Esophagus squamous epithelium (tissue), 5 donors: ENCODE data around the gene CCNI. TPM values are rescaled to one million over a fixed set of nuclear protein-coding genes. Genes with fewer than 3 reads are reported as not detected.

Experiments
- DNase-seq: peaks from one replicate; lab custom pipeline; 2025; lab: John Stamatoyannopoulos, UW
- H3K27ac ChIP-seq, 4 donors: fragments of 200-600 bp; sonication (generic); one replicate each; pipeline ENCODE4 v1.5.1; 2016 to 2019; ENCODE audit warnings: mild to moderate bottlenecking in 1 of 4
- H3K27me3 ChIP-seq, 4 donors: fragments of 200-600 bp; sonication (generic); 1 replicate in 3 of 4; 2 replicates in 1 of 4; pipeline versions ENCODE4 v1.5.1 to v1.6.0; 2017 to 2021; ENCODE audit warnings: antibody characterized with exemption in 1 of 4
- H3K36me3 ChIP-seq, 3 donors: fragments of 200-600 bp; sonication (generic); one replicate each; pipeline ENCODE4 v1.5.1; 2016 to 2019
- H3K4me1 ChIP-seq, 3 donors: fragments of 200-600 bp; sonication (generic); one replicate each; pipeline ENCODE4 v1.5.1; 2017 to 2019
- H3K4me3 ChIP-seq, 4 donors: fragments of 200-600 bp; sonication (generic); 1 replicate in 3 of 4; 2 replicates in 1 of 4; pipeline ENCODE4 v1.5.1; 2016 to 2019; ENCODE audit warnings: mild to moderate bottlenecking in 2 of 4, moderate library complexity in 1 of 4
- H3K9me3 ChIP-seq, 3 donors: fragments of 200-600 bp; sonication (generic); one replicate each; pipeline ENCODE4 v1.5.1; 2016 to 2019
- CTCF ChIP-seq, 6 experiments: fragments of 450-650 bp in 4 of 6; fragments of 200-600 bp in 2 of 6; sonication (generic) in 2 of 6; IDR thresholded peaks; one replicate each; pipeline ENCODE4 v1.5.1; 2016 to 2019; ENCODE audit warnings: antibody characterized with exemption in 6 of 6, mild to moderate bottlenecking in 4 of 6, moderate library complexity in 4 of 6
- POLR2A ChIP-seq, 4 donors: fragments of 450-650 bp; IDR thresholded peaks; one replicate each; pipeline ENCODE4 v1.6.1; 2017; ENCODE audit warnings: antibody characterized with exemption in 4 of 4, mild to moderate bottlenecking in 4 of 4, moderate library complexity in 3 of 4
- WGBS, 2 donors: methylation state at CpG; one replicate each; pipeline ENCODE4 v1.1.5; 2018; 5-methylcytosine and 5-hydroxymethylcytosine counted together
- intact Hi-C: fragments of 100-400 bp; cut with DNase I; formaldehyde crosslinking; loops from one replicate; pipeline ENCODE4 v1.15.0; 2022
- total RNA-seq, 4 donors: library from RNA; depleted of rRNA; stranded (reverse); fragments of >200 nt; gene quantifications; one replicate each; pipeline ENCODE4 v1.1.0, GENCODE V29; 2016
- donor health status: DM: yes; HTN: yes; CAD: no.

Gene CCNI
- total RNA-seq = 100 to 1,000 TPM; 123 to 282 (median 159) TPM

GRCh38 chr4:77075869-77076799, at the start of gene CCNI:
CCNI (minus strand) TSS chr4:77075989; CDS start chr4:77066362, 9,627 bp downstream.
- peak; percentile 73 for DNase-seq
- H3K36me3 ChIP-seq = no peaks in the 10 kb centered on the region
- no peaks in the 10 kb centered on the region for H3K9me3 ChIP-seq
- intact Hi-C loops = no loop called here
- H3K4me3 ChIP-seq = peak within 1 kb of the TSS; percentile 64 to 97 (median 90)
- H3K27me3 ChIP-seq = no peaks in the 10 kb centered on the region
- H3K4me1 ChIP-seq = peaks cover 24 to 59% (median 30%) of the 10 kb centered on the region in 3 donors
- peak within 1 kb of the TSS; percentile 97 to 100 (median 99) for H3K27ac ChIP-seq
- WGBS, 2 donors = 0% methylated on average over 37 to 53 of the region's 54 CpGs
- peak in 3 of 4 donors; percentile 25 to 87 (median 37) for TF ChIP-seq POLR2A (IDR thresholded peaks at IDR 0.05)
- TF ChIP-seq CTCF (IDR thresholded peaks at IDR 0.05) = peak in 1 of 6 experiments; percentile 23

GRCh38 chr4:77124576-77124975, 48.8 kb upstream of the CCNI start:
- DNase-seq = no peak
- intact Hi-C loops = no loop called here
- Histone ChIP-seq H3K36me3 (no peaks in the 10 kb centered on the region), H3K9me3 (no peaks in the 10 kb centered on the region), H3K27me3 (no peaks in the 10 kb centered on the region), H3K27ac (no peak overlapping the region), H3K4me3 (no peak overlapping the region), H3K4me1 (peaks cover 0 to 7% (median 0%) of the 10 kb centered on the region in 3 donors)
- TF ChIP-seq POLR2A (IDR thresholded peaks at IDR 0.05) (no peak), CTCF (IDR thresholded peaks at IDR 0.05) (no peak)
- 56 to 61% methylated on average over 3 of the region's 3 CpGs for WGBS, 2 donors

GRCh38 chr4:77123411-77123810, 47.6 kb upstream of the CCNI start:
- Histone ChIP-seq H3K27me3 (no peaks in the 10 kb centered on the region), H3K9me3 (no peaks in the 10 kb centered on the region), H3K27ac (no peak overlapping the region), H3K4me3 (no peak overlapping the region), H3K4me1 (peaks cover 0 to 7% (median 0%) of the 10 kb centered on the region in 3 donors), H3K36me3 (no peaks in the 10 kb centered on the region)
- intact Hi-C loops = no loop called here
- no peak for TF ChIP-seq POLR2A (IDR thresholded peaks at IDR 0.05)
- TF ChIP-seq CTCF (IDR thresholded peaks at IDR 0.05) = no peak
- no peak for DNase-seq
- 76 to 100% methylated on average over 1 of the region's 1 CpG for WGBS, 2 donors

GRCh38 chr4:77122656-77123055, 46.9 kb upstream of the CCNI start:
- H3K36me3 ChIP-seq = no peaks in the 10 kb centered on the region
- no peak overlapping the region for H3K27ac ChIP-seq
- no peaks in the 10 kb centered on the region for H3K9me3 ChIP-seq
- no peak overlapping the region for H3K4me3 ChIP-seq
- H3K27me3 ChIP-seq = no peaks in the 10 kb centered on the region
- WGBS, 2 donors = 89 to 90% methylated on average over 4 of the region's 4 CpGs
- H3K4me1 ChIP-seq = peaks cover 0 to 7% (median 0%) of the 10 kb centered on the region in 3 donors
- no peak for TF ChIP-seq CTCF (IDR thresholded peaks at IDR 0.05)
- TF ChIP-seq POLR2A (IDR thresholded peaks at IDR 0.05) = no peak
- no peak for DNase-seq
- intact Hi-C loops = no loop called here

GRCh38 chr4:77121736-77122240, 46.0 kb upstream of the CCNI start:
- Histone ChIP-seq H3K36me3 (no peaks in the 10 kb centered on the region), H3K4me3 (no peak overlapping the region), H3K27me3 (no peaks in the 10 kb centered on the region), H3K9me3 (no peaks in the 10 kb centered on the region), H3K4me1 (peaks cover 0 to 7% (median 0%) of the 10 kb centered on the region in 3 donors), H3K27ac (no peak overlapping the region)
- DNase-seq = no peak
- intact Hi-C loops = no loop called here
- 94 to 97% methylated on average over 5 of the region's 5 CpGs for WGBS, 2 donors
- TF ChIP-seq POLR2A (IDR thresholded peaks at IDR 0.05) (no peak), CTCF (IDR thresholded peaks at IDR 0.05) (no peak)
